Upper lobe of left lung (tissue), 6 donors: ENCODE measurements around the gene ENTREP3. TPM values are rescaled to one million over a fixed set of nuclear protein-coding genes. Genes with fewer than 3 reads are reported as not detected.

Experiments
- ATAC-seq, 2 donors: fragments of 200-7000 bp; cut with Tn5 transposase; one replicate each; pipeline ENCODE4 v1.9.1; 2022; ENCODE audit warnings: mild to moderate bottlenecking in 2 of 2, moderate library complexity in 2 of 2; ENCODE audit not compliant: low FRiP score in 2 of 2
- DNase-seq, 2 donors: peaks; one replicate each; pipeline ENCODE4 v3.0.0-alpha.2; 2019 to 2020
- H3K27ac ChIP-seq, 4 donors: fragments of 200-600 bp; sonication (generic); one replicate each; pipeline ENCODE4 v1.5.1; 2016 to 2019
- H3K27me3 ChIP-seq, 4 donors: fragments of 200-600 bp; sonication (generic); one replicate each; pipeline ENCODE4 v1.5.1; 2017 to 2019
- H3K36me3 ChIP-seq, 4 donors: fragments of 200-600 bp; sonication (generic); one replicate each; pipeline ENCODE4 v1.5.1; 2016 to 2019
- H3K4me1 ChIP-seq, 4 donors: fragments of 200-600 bp; sonication (generic); one replicate each; pipeline ENCODE4 v1.5.1; 2018 to 2019
- H3K4me3 ChIP-seq, 4 donors: fragments of 200-600 bp; sonication (generic); one replicate each; pipeline ENCODE4 v1.5.1; 2017 to 2019; ENCODE audit warnings: mild to moderate bottlenecking in 2 of 4, moderate library complexity in 1 of 4
- H3K9me3 ChIP-seq, 4 donors: fragments of 200-600 bp; sonication (generic); one replicate each; pipeline ENCODE4 v1.5.1; 2018 to 2019
- CTCF ChIP-seq, 6 experiments: fragments of 450-650 bp in 4 of 6; fragments of 200-600 bp in 2 of 6; sonication (generic) in 2 of 6; IDR thresholded peaks; one replicate each; pipeline ENCODE4 v1.5.1; 2016 to 2019; ENCODE audit warnings: antibody characterized with exemption in 6 of 6
- EP300 ChIP-seq, 4 donors: sonication (generic); formaldehyde crosslinking; IDR thresholded peaks; one replicate each; pipeline ENCODE4 v1.5.1; 2017; ENCODE audit warnings: antibody characterized with exemption in 4 of 4, control low read depth in 2 of 4
- POLR2A ChIP-seq, 4 donors: fragments of 450-650 bp; IDR thresholded peaks; one replicate each; pipeline ENCODE4 v1.5.1; 2016 to 2017; ENCODE audit warnings: antibody characterized with exemption in 4 of 4, mild to moderate bottlenecking in 2 of 4
- POLR2AphosphoS5 ChIP-seq, 2 donors: sonication (generic); formaldehyde crosslinking; IDR thresholded peaks; one replicate each; pipeline ENCODE4 v1.5.1; 2017; ENCODE audit warnings: antibody characterized with exemption in 2 of 2
- WGBS, 2 donors: methylation state at CpG; one replicate each; pipeline ENCODE4 v1.1.5; 2017 to 2018; 5-methylcytosine and 5-hydroxymethylcytosine counted together
- total RNA-seq, 6 donors: library from RNA; depleted of rRNA in 4 of 6; stranded (reverse); fragments of >200 nt in 4 of 6; gene quantifications; one replicate each; pipeline versions ENCODE4 v1.1.0 to v1.2.1, GENCODE V29; 2016 to 2021
- donor health status: DM: no; HTN: no; CAD: no; lungs with moderate emphysema.
- donor health status: DM: no; HTN: yes; CAD: no; lungs with severe emphysema.

ENTREP3 gene
- total RNA-seq, 6 donors from 2014 or later: 9.3 to 30.3 (median 20.6) TPM

- peak; percentile 92 to 96 for ATAC-seq
- H3K9me3 ChIP-seq: no peaks in the 10 kb centered on the region
- H3K27me3 ChIP-seq: no peaks in the 10 kb centered on the region
- peak; percentile 97 to 99 for DNase-seq
- peak within 1 kb of the TSS in 3 of 4 donors; percentile 1 to 77 (median 64) for H3K27ac ChIP-seq
- WGBS, 2 donors: 2% methylated on average over 18 to 59 of the region's 68 CpGs
- H3K4me1 ChIP-seq: peaks cover 17 to 34% (median 23%) of the 10 kb centered on the region in 4 donors
- no peaks in the 10 kb centered on the region for H3K36me3 ChIP-seq
- peak within 1 kb of the TSS; percentile 67 to 88 (median 71) for H3K4me3 ChIP-seq
- peak; percentile 53 to 89 (median 80) for TF ChIP-seq CTCF (IDR thresholded peaks at IDR 0.05)
- no peak for TF ChIP-seq EP300 (IDR thresholded peaks at IDR 0.05)
- TF ChIP-seq POLR2AphosphoS5 (IDR thresholded peaks at IDR 0.05): peak; percentile 17 to 33
Observed at GRCh38 chr1:155277070-155277901, 22.0 kb upstream of the ENTREP3 start, which contains the start of gene HCN3. Gene HCN3 (plus strand): TSS chr1:155277463. CDS start chr1:155277591, 128 bp downstream.

GRCh38 chr1:155273343-155274245 lies 18.3 kb upstream of the ENTREP3 start, which contains the start of gene CLK2:
Gene CLK2 (minus strand): TSS chr1:155273504. CDS start chr1:155270977, 2,527 bp downstream.
- Histone ChIP-seq H3K27me3 (no peaks in the 10 kb centered on the region), H3K27ac (peak within 1 kb of the TSS; percentile 94 to 99 (median 97)), H3K4me3 (peak within 1 kb of the TSS; percentile 64 to 99 (median 88)), H3K4me1 (peaks cover 28 to 47% (median 31%) of the 10 kb centered on the region in 4 donors), H3K9me3 (no peaks in the 10 kb centered on the region), H3K36me3 (peaks cover 16 to 25% (median 22%) of the 10 kb centered on the region in 4 donors)
- peak; percentile 96 to 100 for DNase-seq
- ATAC-seq: peak; percentile 94 to 95
- peak in 2 of 6 experiments; percentile 8 for TF ChIP-seq CTCF (IDR thresholded peaks at IDR 0.05)
- peak in 1 of 4 donors; percentile 53 for TF ChIP-seq EP300 (IDR thresholded peaks at IDR 0.05)
- TF ChIP-seq POLR2A (IDR thresholded peaks at IDR 0.05): peak in 3 of 4 donors; percentile 27 to 91 (median 48)
- TF ChIP-seq POLR2AphosphoS5 (IDR thresholded peaks at IDR 0.05): peak; percentile 96 to 97
- 31 to 36% methylated on average over 20 to 29 of the region's 61 CpGs for WGBS, 2 donors

- peak overlapping the region; percentile 64 to 99 (median 88) for H3K4me3 ChIP-seq
- 7% methylated on average over 27 to 37 of the region's 44 CpGs for WGBS, 2 donors
- H3K36me3 ChIP-seq: peaks cover 23 to 34% (median 30%) of the 10 kb centered on the region in 4 donors
- no peaks in the 10 kb centered on the region for H3K9me3 ChIP-seq
- TF ChIP-seq POLR2AphosphoS5 (IDR thresholded peaks at IDR 0.05) (no peak), EP300 (IDR thresholded peaks at IDR 0.05) (no peak), POLR2A (IDR thresholded peaks at IDR 0.05) (no peak)
- H3K27ac ChIP-seq: peak overlapping the region; percentile 94 to 99 (median 97)
- DNase-seq (no peak), ATAC-seq (peak; percentile 5 to 68)
- H3K27me3 ChIP-seq: no peaks in the 10 kb centered on the region
- peaks cover 19 to 39% (median 23%) of the 10 kb centered on the region in 4 donors for H3K4me1 ChIP-seq
Observed at GRCh38 chr1:155272466-155273342, 17.4 kb upstream of the ENTREP3 start.

- peaks cover 16 to 29% (median 19%) of the 10 kb centered on the region in 4 donors for H3K4me1 ChIP-seq
- ATAC-seq (no peak), DNase-seq (peak in 1 of 2 donors; percentile 36)
- no peak for TF ChIP-seq POLR2AphosphoS5 (IDR thresholded peaks at IDR 0.05)
- TF ChIP-seq POLR2A (IDR thresholded peaks at IDR 0.05): no peak
- no peak for TF ChIP-seq EP300 (IDR thresholded peaks at IDR 0.05)
- no peak for TF ChIP-seq CTCF (IDR thresholded peaks at IDR 0.05)
- peaks cover 39 to 67% (median 63%) of the 10 kb centered on the region in 4 donors for H3K36me3 ChIP-seq
- no peak overlapping the region for H3K4me3 ChIP-seq
- no peaks in the 10 kb centered on the region for H3K27me3 ChIP-seq
- no peaks in the 10 kb centered on the region for H3K9me3 ChIP-seq
- 95 to 96% methylated on average over 16 to 21 of the region's 21 CpGs for WGBS, 2 donors
- no peak overlapping the region for H3K27ac ChIP-seq
Observed at GRCh38 chr1:155269381-155269780, 14.1 kb upstream of the ENTREP3 start.
